22Rv1 (cell line): Measurements from ENCODE around the gene SLC22A14.

Experiments
- H3K27ac ChIP-seq: fragments of 450-650 bp; 2 replicates; pipeline ENCODE4 v1.5.1; 2017
- ZFX ChIP-seq: fragments of 450-650 bp; IDR thresholded peaks from 2 replicates; pipeline ENCODE4 v1.6.1; 2017; ENCODE audit warnings: antibody characterized with exemption, borderline replicate concordance
- TF ChIP-seq, protein P1 (sequence below): fragments of 450-650 bp; IDR thresholded peaks from 2 replicates; pipeline ENCODE4 v1.5.1; 2017; ENCODE audit warnings: mild to moderate bottlenecking

The SLC22A14 gene

DNA sequence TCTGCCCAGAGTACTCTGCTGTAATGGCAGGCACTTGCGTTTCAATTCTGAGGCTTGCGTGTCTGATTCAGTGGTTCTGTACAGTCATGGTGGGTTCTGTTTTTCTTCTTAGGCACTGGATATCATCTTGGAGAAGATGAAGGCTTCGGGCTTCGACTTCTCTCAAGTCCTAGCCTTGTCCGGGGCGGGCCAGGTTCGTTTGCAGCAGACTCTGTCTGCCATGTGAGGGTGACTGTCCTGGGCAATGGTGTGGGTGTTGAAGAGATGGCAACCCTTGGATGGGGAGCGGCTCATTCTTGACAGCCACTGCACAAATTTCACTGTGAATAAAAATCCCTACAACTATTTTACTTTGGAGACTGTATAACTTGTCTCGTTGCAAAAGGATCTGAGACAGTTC lies 80.7 kb downstream of the SLC22A14 start:
- no peak overlapping the region for H3K27ac ChIP-seq
- TF ChIP-seq ZFX = no peak
- TF ChIP-seq, protein P1, sequence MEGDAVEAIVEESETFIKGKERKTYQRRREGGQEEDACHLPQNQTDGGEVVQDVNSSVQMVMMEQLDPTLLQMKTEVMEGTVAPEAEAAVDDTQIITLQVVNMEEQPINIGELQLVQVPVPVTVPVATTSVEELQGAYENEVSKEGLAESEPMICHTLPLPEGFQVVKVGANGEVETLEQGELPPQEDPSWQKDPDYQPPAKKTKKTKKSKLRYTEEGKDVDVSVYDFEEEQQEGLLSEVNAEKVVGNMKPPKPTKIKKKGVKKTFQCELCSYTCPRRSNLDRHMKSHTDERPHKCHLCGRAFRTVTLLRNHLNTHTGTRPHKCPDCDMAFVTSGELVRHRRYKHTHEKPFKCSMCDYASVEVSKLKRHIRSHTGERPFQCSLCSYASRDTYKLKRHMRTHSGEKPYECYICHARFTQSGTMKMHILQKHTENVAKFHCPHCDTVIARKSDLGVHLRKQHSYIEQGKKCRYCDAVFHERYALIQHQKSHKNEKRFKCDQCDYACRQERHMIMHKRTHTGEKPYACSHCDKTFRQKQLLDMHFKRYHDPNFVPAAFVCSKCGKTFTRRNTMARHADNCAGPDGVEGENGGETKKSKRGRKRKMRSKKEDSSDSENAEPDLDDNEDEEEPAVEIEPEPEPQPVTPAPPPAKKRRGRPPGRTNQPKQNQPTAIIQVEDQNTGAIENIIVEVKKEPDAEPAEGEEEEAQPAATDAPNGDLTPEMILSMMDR = no peak

DNA sequence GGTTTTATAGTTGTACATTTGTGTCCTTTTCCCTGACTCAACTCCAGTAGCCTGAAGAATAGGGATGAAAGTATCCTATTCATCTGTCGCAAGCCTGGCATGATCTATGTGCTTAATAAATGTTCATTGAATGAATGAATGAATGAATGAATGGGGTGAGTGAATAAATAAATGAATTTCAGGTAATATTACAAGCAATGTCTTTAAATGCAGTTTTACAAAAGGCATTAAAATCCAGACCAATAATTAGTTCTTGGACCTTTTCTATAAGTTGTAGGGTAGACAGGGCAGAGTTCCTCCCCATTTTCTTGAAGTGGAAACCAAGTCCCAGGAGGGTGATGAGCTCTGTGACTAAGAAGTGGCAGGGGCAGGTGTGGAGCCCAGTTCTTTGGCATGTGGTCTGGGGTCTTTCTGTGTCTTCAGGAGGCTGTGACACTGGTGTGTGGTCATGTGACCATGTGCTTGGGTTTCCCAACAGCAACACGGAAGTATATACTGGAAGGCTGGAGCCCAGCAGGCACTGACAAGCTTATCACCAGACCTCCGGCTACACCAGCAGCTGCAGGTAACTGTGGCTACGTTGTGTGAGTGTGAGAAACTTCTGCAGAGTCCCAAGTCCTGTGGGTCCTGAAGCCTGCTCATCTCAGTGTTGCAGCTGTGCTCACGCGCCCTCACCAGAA lies 82.8 kb downstream of the SLC22A14 start:
- TF ChIP-seq ZFX = no peak
- TF ChIP-seq, protein P1 = no peak
- no peak overlapping the region for H3K27ac ChIP-seq

GRCh38 chr3:38365469-38366062 lies 83.5 kb downstream of the SLC22A14 start:
- TF ChIP-seq, protein P1 = no peak
- no peak for TF ChIP-seq ZFX
- no peak overlapping the region for H3K27ac ChIP-seq

DNA sequence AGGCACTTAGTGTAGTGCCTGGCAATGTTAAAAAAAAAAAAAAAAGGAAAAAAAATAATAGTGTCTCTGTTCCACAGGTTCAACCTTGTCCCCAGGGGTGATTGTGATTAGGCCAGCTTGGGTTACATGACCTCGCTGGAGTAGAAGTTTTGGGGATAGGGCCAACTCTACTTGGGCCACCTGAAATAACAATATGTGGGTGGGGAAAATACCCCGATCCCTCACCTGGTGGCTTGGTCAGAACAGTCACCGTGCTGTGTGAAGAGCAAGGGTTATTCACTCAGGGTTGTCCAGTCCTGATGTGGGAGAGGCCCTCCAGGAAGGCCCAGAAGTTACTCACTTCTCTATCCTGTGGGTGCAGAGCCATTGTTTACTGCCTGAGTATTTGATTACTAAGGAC lies 84.0 kb downstream of the SLC22A14 start:
- H3K27ac ChIP-seq = no peak overlapping the region
- TF ChIP-seq, protein P1 = no peak
- no peak for TF ChIP-seq ZFX

DNA sequence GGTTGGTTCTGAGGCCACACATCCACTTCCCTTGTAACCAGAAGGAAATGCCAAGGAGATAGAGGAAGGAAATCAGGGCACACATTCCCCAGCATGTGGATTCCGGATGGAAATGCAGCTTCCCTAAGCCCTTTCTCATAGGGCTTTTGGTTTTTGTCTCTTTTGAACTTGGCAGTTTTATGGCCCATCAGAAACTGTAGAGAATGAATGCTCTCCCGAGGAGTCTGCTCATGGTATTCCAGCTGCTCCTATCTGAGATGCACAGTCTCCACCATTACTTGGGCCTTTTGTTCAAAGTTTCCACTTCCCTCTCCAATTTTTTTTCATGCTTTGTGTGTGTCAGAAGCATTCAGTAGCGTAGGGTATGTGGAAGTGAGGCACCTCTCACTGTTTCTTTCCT lies 85.7 kb downstream of the SLC22A14 start:
- no peak for TF ChIP-seq ZFX
- no peak overlapping the region for H3K27ac ChIP-seq
